Hepatocyte (in vitro differentiated cells): ENCODE data around the gene POFUT1. TPM values are rescaled to one million over a fixed set of nuclear protein-coding genes. Genes with fewer than 3 reads are reported as not detected.

ENCODE experiments used
- DNase-seq: peaks from one replicate; pipeline ENCODE4 v3.0.0-alpha.2; 2016; ENCODE audit warnings: low spot score
- H2AFZ ChIP-seq: fragments of 200-600 bp; sonication (generic); 2 replicates; pipeline ENCODE4 v1.6.0; 2016; ENCODE audit warnings: antibody characterized with exemption, mild to moderate bottlenecking
- H3K27ac ChIP-seq: fragments of 200-600 bp; sonication (generic); 2 replicates; pipeline ENCODE4 v1.5.1; 2016; ENCODE audit warnings: mild to moderate bottlenecking
- H3K27me3 ChIP-seq: fragments of 200-600 bp; sonication (generic); 2 replicates; pipeline ENCODE4 v1.6.1; 2016
- H3K36me3 ChIP-seq: fragments of 200-600 bp; sonication (generic); replicated peaks from 2 replicates; pipeline ENCODE4 v1.5.1; 2016; ENCODE audit warnings: low read depth; ENCODE audit not compliant: insufficient read depth
- H3K4me1 ChIP-seq: fragments of 200-600 bp; sonication (generic); 2 replicates; pipeline ENCODE4 v1.5.1; 2016; ENCODE audit warnings: mild to moderate bottlenecking, moderate library complexity; ENCODE audit not compliant: insufficient read depth
- H3K4me2 ChIP-seq: fragments of 200-600 bp; sonication (generic); 2 replicates; pipeline ENCODE4 v1.6.0; 2016
- H3K4me3 ChIP-seq: fragments of 200-600 bp; sonication (generic); 2 replicates; pipeline ENCODE4 v1.5.1; 2016; ENCODE audit warnings: mild to moderate bottlenecking
- H3K79me2 ChIP-seq: fragments of 200-600 bp; sonication (generic); 2 replicates; pipeline ENCODE4 v1.6.0; 2017; ENCODE audit warnings: mild to moderate bottlenecking
- H3K9me2 ChIP-seq: fragments of 200-600 bp; sonication (generic); replicated peaks from 2 replicates; pipeline ENCODE4 v1.6.0; 2017; ENCODE audit warnings: mild to moderate bottlenecking; ENCODE audit not compliant: insufficient read depth
- H3K9me3 ChIP-seq: fragments of 200-600 bp; sonication (generic); 2 replicates; pipeline ENCODE4 v1.5.1; 2016; ENCODE audit warnings: low read depth, mild to moderate bottlenecking
- H4K20me1 ChIP-seq: fragments of 200-600 bp; sonication (generic); 2 replicates; pipeline ENCODE4 v1.6.0; 2016; ENCODE audit warnings: mild to moderate bottlenecking; ENCODE audit not compliant: insufficient read depth, poor library complexity, severe bottlenecking
- CTCF ChIP-seq: fragments of 200-600 bp; sonication (generic); IDR thresholded peaks from 2 replicates; pipeline ENCODE4 v1.5.1; 2016; ENCODE audit warnings: antibody characterized with exemption, mild to moderate bottlenecking; ENCODE audit not compliant: poor library complexity
- EZH2 ChIP-seq: fragments of 200-600 bp; sonication (generic); IDR thresholded peaks from 2 replicates; pipeline ENCODE4 v1.6.1; 2016; ENCODE audit warnings: antibody characterized with exemption, mild to moderate bottlenecking, borderline replicate concordance
- EZH2phosphoT487 ChIP-seq: fragments of 200-600 bp; sonication (generic); IDR thresholded peaks from one replicate; pipeline ENCODE4 v1.6.1; 2018; ENCODE audit warnings: antibody characterized with exemption, mild to moderate bottlenecking, low read depth, moderate library complexity; ENCODE audit not compliant: unreplicated experiment, severe bottlenecking
- WGBS: methylation state at CpG from one replicate; pipeline ENCODE4 v1.1.6; 2016; ENCODE audit warnings: low lambda C conversion rate; ENCODE audit errors: missing lambda C conversion rate; 5-methylcytosine and 5-hydroxymethylcytosine counted together
- polyA plus RNA-seq: library from polyadenylated mRNA; unstranded; fragments of >200 nt; fragmentation: Nextera tagmentation; extraction: Ambion mirVana; gene quantifications from 2 replicates; pipeline ENCODE4 v1.2.1, GENCODE V29; 2016
- total RNA-seq: library from RNA; depleted of rRNA; stranded (reverse); fragments of >200 nt; gene quantifications from 2 replicates; pipeline ENCODE4 v1.2.3, GENCODE V29; 2014

The POFUT1 gene
- total and polyA plus RNA-seq, 2 experiments from 2014 or later: 42.0 to 81.4 TPM

DNA sequence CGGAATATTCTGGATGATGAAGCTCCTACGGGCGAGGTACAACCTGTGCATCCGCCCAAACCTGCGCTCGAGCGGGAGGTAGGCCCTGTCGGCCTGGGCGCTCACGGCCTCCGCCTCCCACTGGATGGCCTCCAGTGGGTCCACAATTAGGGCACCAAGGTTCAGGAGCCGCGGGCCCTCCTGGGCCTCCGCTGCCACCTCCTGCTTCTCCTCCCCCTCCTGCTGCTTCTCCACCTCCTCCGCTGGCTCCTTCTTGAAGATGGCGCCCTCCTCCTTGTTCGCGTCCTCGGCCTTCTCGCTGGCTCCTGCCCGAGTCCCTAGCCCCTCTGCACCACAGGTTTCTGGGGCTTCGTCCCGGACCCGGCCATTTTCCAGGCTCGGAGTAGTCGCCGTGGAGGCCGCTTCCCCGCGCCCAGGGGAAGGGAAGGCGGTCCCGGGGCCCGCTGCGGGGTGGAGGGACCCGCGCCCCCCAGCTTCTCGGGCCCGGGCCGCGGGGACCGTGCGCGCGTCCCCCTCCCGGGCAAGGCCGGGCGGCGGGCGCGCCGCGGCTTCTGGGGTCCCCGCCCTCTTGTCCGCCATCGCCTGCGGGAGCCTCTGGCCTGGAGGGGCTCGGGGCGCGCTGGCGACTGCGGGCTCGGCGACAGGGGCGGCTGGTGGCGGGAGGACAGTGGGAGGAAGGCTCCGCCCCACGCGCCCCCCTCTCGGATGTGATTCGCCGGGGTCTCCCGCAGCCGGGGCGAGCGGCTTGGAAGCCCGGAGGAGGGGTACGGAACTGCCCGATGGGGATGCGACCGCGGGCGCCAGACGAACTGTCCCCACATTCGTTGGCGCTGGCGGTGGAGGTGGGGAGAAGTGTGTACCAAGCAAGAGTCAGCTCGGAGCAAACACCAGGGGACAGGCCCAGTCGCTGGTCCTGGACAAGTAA is 17.7 kb upstream of the POFUT1 start:
- Histone ChIP-seq H3K9me2 (no peaks in the 10 kb centered on the region), H3K36me3 (no peaks in the 10 kb centered on the region), H3K9me3 (no peaks in the 10 kb centered on the region), H3K79me2 (peaks cover 54% of the 10 kb centered on the region), H3K4me1 (peaks cover 40% of the 10 kb centered on the region), H4K20me1 (peaks cover 13% of the 10 kb centered on the region), H2AFZ (peak overlapping the region; percentile 80), H3K4me3 (peak overlapping the region; percentile 72), H3K27ac (peak overlapping the region; percentile 95), H3K4me2 (peak overlapping the region; percentile 93), H3K27me3 (no peaks in the 10 kb centered on the region)
- peak; percentile 82 for DNase-seq
- WGBS: 13% methylated on average over 58 of the region's 88 CpGs
- TF ChIP-seq EZH2phosphoT487 (no peak), EZH2 (no peak), CTCF (no peak)

GRCh38 chr20:32190616-32191415 is 16.9 kb upstream of the POFUT1 start:
- no peaks in the 10 kb centered on the region for H3K27me3 ChIP-seq
- TF ChIP-seq CTCF (no peak), EZH2phosphoT487 (no peak), EZH2 (no peak)
- H2AFZ ChIP-seq: peak overlapping the region; percentile 80
- DNase-seq: peak; percentile 34
- H3K36me3 ChIP-seq: peaks cover 4% of the 10 kb centered on the region
- H3K27ac ChIP-seq: peak overlapping the region; percentile 95
- H3K4me2 ChIP-seq: peak overlapping the region; percentile 93
- 32% methylated on average over 14 of the region's 14 CpGs for WGBS
- H3K9me3 ChIP-seq: no peaks in the 10 kb centered on the region
- peak overlapping the region; percentile 72 for H3K4me3 ChIP-seq
- no peaks in the 10 kb centered on the region for H3K9me2 ChIP-seq
- H3K4me1 ChIP-seq: peaks cover 39% of the 10 kb centered on the region
- peaks cover 22% of the 10 kb centered on the region for H4K20me1 ChIP-seq
- H3K79me2 ChIP-seq: peaks cover 60% of the 10 kb centered on the region

GRCh38 chr20:32191422-32191821 is 16.3 kb upstream of the POFUT1 start:
- H3K27ac ChIP-seq: peak overlapping the region; percentile 95
- peaks cover 28% of the 10 kb centered on the region for H4K20me1 ChIP-seq
- peaks cover 66% of the 10 kb centered on the region for H3K79me2 ChIP-seq
- peaks cover 33% of the 10 kb centered on the region for H3K4me1 ChIP-seq
- no peaks in the 10 kb centered on the region for H3K9me3 ChIP-seq
- no peak overlapping the region for H2AFZ ChIP-seq
- DNase-seq: no peak
- H3K4me3 ChIP-seq: no peak overlapping the region
- no peaks in the 10 kb centered on the region for H3K9me2 ChIP-seq
- TF ChIP-seq EZH2phosphoT487 (no peak), EZH2 (no peak), CTCF (no peak)
- peaks cover 4% of the 10 kb centered on the region for H3K36me3 ChIP-seq
- H3K4me2 ChIP-seq: no peak overlapping the region
- H3K27me3 ChIP-seq: no peaks in the 10 kb centered on the region
- WGBS: 84% methylated on average over 3 of the region's 3 CpGs
